MCF 10A (cell line): Measurements from ENCODE around the gene CFC1. TPM values are rescaled to one million over a fixed set of nuclear protein-coding genes. Genes with fewer than 3 reads are reported as not detected.
"Not testable (repeated sequence)": the region's sequence is repeated elsewhere in the genome, so short reads cannot be mapped to it uniquely, and the experiment has no call there.

Experiments
- BruUV-seq: library from RNA; stranded (reverse); fragments of 400-500 nt; replicated peaks from 2 replicates; lab custom pipeline; 2021; lab: Mats Ljungman, UMichigan
- CTCF ChIA-PET: fragments of 300-600 bp; sonication (Branson Sonifier 250); formaldehyde crosslinking; extraction: SDS; loops from one replicate; lab custom pipeline; 2021; ENCODE audit warnings: antibody characterized with exemption, inconsistent platforms; lab: Yijun Ruan, JAX
- POLR2A ChIA-PET: fragments of 300-600, 350-650 bp; sonication (Branson Sonifier 250); formaldehyde crosslinking; extraction: SDS; loops from one replicate; lab custom pipeline; 2020; ENCODE audit warnings: antibody characterized with exemption, inconsistent platforms; lab: Yijun Ruan, JAX
- DNase-seq: peaks from one replicate; pipeline ENCODE4 v3.0.0-alpha.2; 2018; ENCODE audit not compliant: unreplicated experiment
- H3K27ac Mint-ChIP-seq: one replicate; pipeline ENCODE4 v1.8.0; 2022; ENCODE audit warnings: mild to moderate bottlenecking, low read depth, mixed read lengths; ENCODE audit not compliant: unreplicated experiment
- H3K27me3 Mint-ChIP-seq: one replicate; pipeline ENCODE4 v1.8.0; 2022; ENCODE audit warnings: mixed read lengths; ENCODE audit not compliant: insufficient read depth, unreplicated experiment
- H3K36me3 Mint-ChIP-seq: one replicate; pipeline ENCODE4 v1.8.0; 2022; ENCODE audit warnings: mild to moderate bottlenecking, moderate library complexity, mixed read lengths; ENCODE audit not compliant: insufficient read depth, unreplicated experiment
- H3K4me1 Mint-ChIP-seq: one replicate; pipeline ENCODE4 v1.8.0; 2022; ENCODE audit warnings: mixed read lengths; ENCODE audit not compliant: insufficient read depth, unreplicated experiment
- H3K4me3 Mint-ChIP-seq: one replicate; pipeline ENCODE4 v1.8.0; 2022; ENCODE audit warnings: mild to moderate bottlenecking, moderate library complexity, mixed read lengths; ENCODE audit not compliant: unreplicated experiment
- H3K9me3 Mint-ChIP-seq: one replicate; pipeline ENCODE4 v1.8.0; 2022; ENCODE audit warnings: mixed read lengths; ENCODE audit not compliant: unreplicated experiment
- intact Hi-C: fragments of 100-400 bp; cut with micrococcal nuclease; formaldehyde crosslinking; loops from 2 replicates; pipeline ENCODE4 v1.14.1; 2022
- total RNA-seq: library from RNA; stranded (reverse); gene quantifications from 2 replicates; pipeline ENCODE4 v1.2.3, GENCODE V29; 2022

CFC1 gene
- total RNA-seq, 1 experiment from 2014 or later: not detected

GRCh38 chr2:130601648-130602302 lies 2.4 kb upstream of the CFC1 start:
- H3K27ac Mint-ChIP-seq, intact Hi-C loops, DNase-seq, BruUV-seq, POLR2A ChIA-PET, CTCF ChIA-PET, H3K27me3 Mint-ChIP-seq, H3K9me3 Mint-ChIP-seq, H3K36me3 Mint-ChIP-seq, H3K4me3 Mint-ChIP-seq, H3K4me1 Mint-ChIP-seq: not testable (repeated sequence)

GRCh38 chr2:130599926-130600325 lies 551 bp upstream of the CFC1 start:
- BruUV-seq, DNase-seq, H3K4me1 Mint-ChIP-seq, H3K27ac Mint-ChIP-seq, H3K27me3 Mint-ChIP-seq, intact Hi-C loops, POLR2A ChIA-PET, H3K4me3 Mint-ChIP-seq, H3K9me3 Mint-ChIP-seq, H3K36me3 Mint-ChIP-seq, CTCF ChIA-PET: not testable (repeated sequence)

- H3K4me3 Mint-ChIP-seq, POLR2A ChIA-PET, H3K36me3 Mint-ChIP-seq, H3K9me3 Mint-ChIP-seq, intact Hi-C loops, H3K4me1 Mint-ChIP-seq, BruUV-seq, H3K27ac Mint-ChIP-seq, H3K27me3 Mint-ChIP-seq, DNase-seq, CTCF ChIA-PET: not testable (repeated sequence)
These were observed 912 bp downstream of the CFC1 start for GRCh38 chr2:130598463-130598862.

- BruUV-seq, H3K9me3 Mint-ChIP-seq, intact Hi-C loops, H3K27ac Mint-ChIP-seq, H3K27me3 Mint-ChIP-seq, H3K36me3 Mint-ChIP-seq, CTCF ChIA-PET, H3K4me1 Mint-ChIP-seq, DNase-seq, POLR2A ChIA-PET, H3K4me3 Mint-ChIP-seq: not testable (repeated sequence)
These were observed 1.4 kb downstream of the CFC1 start for GRCh38 chr2:130597994-130598393.

GRCh38 chr2:130596757-130597156 lies 2.6 kb downstream of the CFC1 start:
- BruUV-seq, H3K27me3 Mint-ChIP-seq, DNase-seq, H3K36me3 Mint-ChIP-seq, H3K27ac Mint-ChIP-seq, CTCF ChIA-PET, POLR2A ChIA-PET, H3K4me1 Mint-ChIP-seq, H3K9me3 Mint-ChIP-seq, intact Hi-C loops, H3K4me3 Mint-ChIP-seq: not testable (repeated sequence)

- CTCF ChIA-PET, POLR2A ChIA-PET, H3K4me3 Mint-ChIP-seq, H3K36me3 Mint-ChIP-seq, H3K4me1 Mint-ChIP-seq, BruUV-seq, H3K9me3 Mint-ChIP-seq, DNase-seq, H3K27ac Mint-ChIP-seq, H3K27me3 Mint-ChIP-seq, intact Hi-C loops: not testable (repeated sequence)
These were observed 5.4 kb downstream of the CFC1 start for GRCh38 chr2:130594011-130594410.

- H3K4me1 Mint-ChIP-seq, intact Hi-C loops, H3K27ac Mint-ChIP-seq, POLR2A ChIA-PET, H3K27me3 Mint-ChIP-seq, H3K36me3 Mint-ChIP-seq, CTCF ChIA-PET, H3K4me3 Mint-ChIP-seq, DNase-seq, H3K9me3 Mint-ChIP-seq, BruUV-seq: not testable (repeated sequence)
These were observed 6.5 kb downstream of the CFC1 start for GRCh38 chr2:130592791-130593414.

- BruUV-seq, POLR2A ChIA-PET, DNase-seq, H3K4me3 Mint-ChIP-seq, H3K27ac Mint-ChIP-seq, H3K36me3 Mint-ChIP-seq, H3K27me3 Mint-ChIP-seq, H3K4me1 Mint-ChIP-seq, intact Hi-C loops, H3K9me3 Mint-ChIP-seq, CTCF ChIA-PET: not testable (repeated sequence)
These were observed 8.5 kb downstream of the CFC1 start for GRCh38 chr2:130590842-130591359.

- intact Hi-C loops, H3K36me3 Mint-ChIP-seq, BruUV-seq: not testable (repeated sequence)
These were observed 9.1 kb downstream of the CFC1 start for GRCh38 chr2:130590170-130590841.

More at GRCh38 chr2:130590170-130590841, 9.1 kb downstream of the CFC1 start:
- H3K4me3 Mint-ChIP-seq, H3K27me3 Mint-ChIP-seq, CTCF ChIA-PET, H3K4me1 Mint-ChIP-seq, DNase-seq, POLR2A ChIA-PET, H3K9me3 Mint-ChIP-seq, H3K27ac Mint-ChIP-seq: not testable (repeated sequence)
